ENCODE measurements around the gene ANTKMT.

DNA sequence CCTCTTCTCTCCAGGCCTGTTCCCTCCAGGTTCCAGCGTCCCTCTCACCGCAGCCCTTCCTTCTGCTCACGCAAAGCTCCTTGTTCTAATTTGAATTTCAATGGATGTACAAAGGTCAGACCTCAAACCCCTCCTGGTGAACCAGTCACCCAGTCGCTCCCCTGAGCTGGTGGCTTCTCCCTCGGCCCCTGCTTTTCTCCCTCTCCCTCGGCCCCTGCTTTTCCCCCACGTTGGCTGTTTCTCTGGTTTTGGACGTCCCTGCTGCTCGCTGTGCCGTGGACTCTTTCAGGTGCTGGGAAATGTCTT is 31.0 kb downstream of the ANTKMT start:
- TF ChIP-seq, protein P1, sequence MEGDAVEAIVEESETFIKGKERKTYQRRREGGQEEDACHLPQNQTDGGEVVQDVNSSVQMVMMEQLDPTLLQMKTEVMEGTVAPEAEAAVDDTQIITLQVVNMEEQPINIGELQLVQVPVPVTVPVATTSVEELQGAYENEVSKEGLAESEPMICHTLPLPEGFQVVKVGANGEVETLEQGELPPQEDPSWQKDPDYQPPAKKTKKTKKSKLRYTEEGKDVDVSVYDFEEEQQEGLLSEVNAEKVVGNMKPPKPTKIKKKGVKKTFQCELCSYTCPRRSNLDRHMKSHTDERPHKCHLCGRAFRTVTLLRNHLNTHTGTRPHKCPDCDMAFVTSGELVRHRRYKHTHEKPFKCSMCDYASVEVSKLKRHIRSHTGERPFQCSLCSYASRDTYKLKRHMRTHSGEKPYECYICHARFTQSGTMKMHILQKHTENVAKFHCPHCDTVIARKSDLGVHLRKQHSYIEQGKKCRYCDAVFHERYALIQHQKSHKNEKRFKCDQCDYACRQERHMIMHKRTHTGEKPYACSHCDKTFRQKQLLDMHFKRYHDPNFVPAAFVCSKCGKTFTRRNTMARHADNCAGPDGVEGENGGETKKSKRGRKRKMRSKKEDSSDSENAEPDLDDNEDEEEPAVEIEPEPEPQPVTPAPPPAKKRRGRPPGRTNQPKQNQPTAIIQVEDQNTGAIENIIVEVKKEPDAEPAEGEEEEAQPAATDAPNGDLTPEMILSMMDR (IDR thresholded peaks at IDR 0.05) = no peak
- no peak for TF ChIP-seq EP300 (IDR thresholded peaks at IDR 0.05)
